HepG2 (cell line): ENCODE measurements around the gene FGFR2. TPM values are rescaled to one million over a fixed set of nuclear protein-coding genes. Genes with fewer than 3 reads are reported as not detected.

Source experiments
- ATAC-seq: fragments of 200-7000 bp; cut with Tn5 transposase; 3 replicates; pipeline ENCODE4 v1.9.1; 2020; ENCODE audit warnings: mild to moderate bottlenecking, moderate library complexity
- BruUV-seq: library from RNA; stranded (reverse); fragments of 400-500 nt; replicated peaks from 2 replicates; lab custom pipeline; 2021; lab: Mats Ljungman, UMichigan
- CTCF ChIA-PET: fragments of 300-600 bp; formaldehyde crosslinking; extraction: SDS; loops from one replicate; lab custom pipeline; 2021; ENCODE audit warnings: low total read pairs, inconsistent platforms, low intra/inter-chr PET ratio; lab: Yijun Ruan, JAX
- POLR2A ChIA-PET: fragments of 350-600 bp; sonication (Branson Sonifier 250); formaldehyde crosslinking; loops from one replicate; lab custom pipeline; 2020; ENCODE audit warnings: antibody characterized with exemption, inconsistent platforms; lab: Yijun Ruan, JAX
- DNase-seq: peaks from one replicate; pipeline ENCODE4 v3.0.0-alpha.2; 2015; ENCODE audit warnings: low spot score
- FAIRE-seq: peaks from 3 replicates; lab custom pipeline; 2011; peaks lifted over from hg19 to GRCh38; lab: Jason Lieb, UNC
- H2AFZ ChIP-seq: one replicate; pipeline ENCODE4 v1.6.1; 2011; ENCODE audit warnings: low read length, inconsistent platforms
- H3K27ac ChIP-seq: fragments of 300-600 bp; 3 replicates; pipeline ENCODE4 v1.8.0; 2011; ENCODE audit warnings: mixed run types, mild to moderate bottlenecking, mixed read lengths, low read length, inconsistent platforms; ENCODE audit not compliant: insufficient read depth; ENCODE audit errors: extremely low read length
- H3K27me3 ChIP-seq, 2 experiments: fragments of 200-600 bp in 1 of 2; 2 replicates in 1 of 2; 3 replicates in 1 of 2; pipeline versions ENCODE4 v1.6.0 to v1.8.0; 2011; ENCODE audit warnings: low read length in 2 of 2, mild to moderate bottlenecking in 2 of 2, moderate library complexity in 2 of 2, inconsistent platforms in 1 of 2; ENCODE audit not compliant: insufficient read depth in 2 of 2, control insufficient read depth in 1 of 2
- H3K36me3 ChIP-seq, 2 experiments: fragments of 200-600 bp in 1 of 2; replicated peaks in 1 of 2; 2 replicates in 1 of 2; 3 replicates in 1 of 2; pipeline versions ENCODE4 v1.5.1 to v1.8.0; 2011; ENCODE audit warnings: low read length in 2 of 2, inconsistent platforms in 1 of 2; ENCODE audit not compliant: insufficient read depth in 2 of 2, control insufficient read depth in 1 of 2
- H3K4me1 ChIP-seq: 2 replicates; pipeline ENCODE4 v1.5.1; 2012; ENCODE audit warnings: low read length, inconsistent platforms; ENCODE audit not compliant: insufficient read depth
- H3K4me2 ChIP-seq: 2 replicates; pipeline ENCODE4 v1.6.0; 2011; ENCODE audit warnings: low read depth, low read length, inconsistent platforms
- H3K4me3 ChIP-seq, 3 experiments: fragments of 200-600 bp in 1 of 3; sonication (generic), shearing (Covaris generic) in 1 of 3; replicated peaks in 1 of 3; 2 replicates each; pipeline ENCODE4 v1.5.1; 2011 to 2016; ENCODE audit warnings: low read length in 3 of 3, inconsistent platforms in 2 of 3, low read depth in 2 of 3, mild to moderate bottlenecking in 2 of 3, control low read depth in 1 of 3, mixed read lengths in 1 of 3; ENCODE audit not compliant: insufficient read depth in 1 of 3
- H3K79me2 ChIP-seq: one replicate; pipeline ENCODE4 v1.6.1; 2011; ENCODE audit warnings: low read length, inconsistent platforms; ENCODE audit not compliant: insufficient read depth
- H3K9ac ChIP-seq: 2 replicates; pipeline ENCODE4 v1.6.0; 2011; ENCODE audit warnings: mild to moderate bottlenecking, low read depth, low read length, inconsistent platforms; ENCODE audit not compliant: insufficient read depth
- H3K9me3 ChIP-seq: 2 replicates; pipeline ENCODE4 v1.5.1; 2012; ENCODE audit warnings: mild to moderate bottlenecking, low read length
- H4K20me1 ChIP-seq: 2 replicates; pipeline ENCODE4 v1.6.0; 2011; ENCODE audit warnings: inconsistent platforms, mild to moderate bottlenecking, low read length, moderate library complexity; ENCODE audit not compliant: insufficient read depth
- DNMT1 ChIP-seq: sonication (generic); formaldehyde crosslinking; IDR thresholded peaks from 2 replicates; pipeline ENCODE4 v1.5.1; 2020; ENCODE audit warnings: mild to moderate bottlenecking, missing genetic modification reagents
- HOXA3 ChIP-seq: sonication (generic); formaldehyde crosslinking; IDR thresholded peaks from 2 replicates; pipeline ENCODE4 v1.5.0; 2020; ENCODE audit warnings: missing genetic modification reagents
- IKZF4 ChIP-seq: sonication (generic); formaldehyde crosslinking; IDR thresholded peaks from 2 replicates; pipeline ENCODE4 v1.5.1; 2020; ENCODE audit warnings: borderline replicate concordance, mild to moderate bottlenecking, low read depth, missing genetic modification reagents; ENCODE audit errors: not compliant biosample characterization
- MTF1 ChIP-seq: sonication (generic); formaldehyde crosslinking; IDR thresholded peaks from 2 replicates; pipeline ENCODE4 v1.5.0; 2020; ENCODE audit warnings: missing genetic modification reagents
- NFYB ChIP-seq: sonication (generic); formaldehyde crosslinking; IDR thresholded peaks from 2 replicates; pipeline ENCODE4 v1.4.0; 2020; ENCODE audit warnings: missing genetic modification reagents
- RAD51 ChIP-seq: fragments of 450-650 bp; IDR thresholded peaks from 2 replicates; pipeline ENCODE4 v1.6.1; 2016; ENCODE audit warnings: borderline replicate concordance
- SMARCE1 ChIP-seq: fragments of 450-650 bp; IDR thresholded peaks from 2 replicates; pipeline ENCODE4 v1.6.1; 2017; ENCODE audit warnings: borderline replicate concordance
- SPEN ChIP-seq: sonication (generic); formaldehyde crosslinking; IDR thresholded peaks from 2 replicates; pipeline ENCODE4 v1.5.1; 2020; ENCODE audit warnings: low read depth, mild to moderate bottlenecking, missing genetic modification reagents
- TBL1XR1 ChIP-seq: fragments of 150-350 bp; IDR thresholded peaks from 2 replicates; pipeline ENCODE4 v1.6.1; 2014; ENCODE audit warnings: borderline replicate concordance, low read length; ENCODE audit not compliant: partially characterized antibody
- ZBTB49 ChIP-seq: sonication (generic); formaldehyde crosslinking; IDR thresholded peaks from 2 replicates; pipeline ENCODE4 v1.4.0; 2020; ENCODE audit warnings: missing genetic modification reagents, borderline replicate concordance
- ZNF468 ChIP-seq: sonication (generic); formaldehyde crosslinking; IDR thresholded peaks from 2 replicates; pipeline ENCODE4 v1.8.0; 2022; ENCODE audit warnings: mild to moderate bottlenecking, moderate library complexity, missing genetic modification reagents
- ZNF597 ChIP-seq: sonication (generic); formaldehyde crosslinking; IDR thresholded peaks from 2 replicates; pipeline ENCODE4 v1.5.0; 2020; ENCODE audit warnings: missing genetic modification reagents
- WGBS: methylation state at CpG from one replicate; pipeline ENCODE4 v1.1.6; 2017; ENCODE audit warnings: low lambda C conversion rate; 5-methylcytosine and 5-hydroxymethylcytosine counted together
- in situ Hi-C: cut with HindIII; loops from 2 replicates; pipeline ENCODE4 v1.10.0; 2017; ENCODE audit warnings: low pct_unique_long_range_greater_than_20kb; ENCODE audit not compliant: extremely low pct_ligation_motif_present
- intact Hi-C: fragments of 100-400 bp; cut with micrococcal nuclease; formaldehyde crosslinking; loops from one replicate; pipeline ENCODE4 v1.10.0; 2022; ENCODE audit not compliant: unreplicated experiment
- polyA plus RNA-seq, 8 experiments: library from polyadenylated mRNA; depleted of rRNA in 3 of 8; stranded (reverse) in 7 of 8; unstranded in 1 of 8; fragments of >200 nt; fragmentation: Illumina TruSeq in 4 of 8; extraction: Trizol in 4 of 8; gene quantifications; 2 replicates each; pipeline versions ENCODE4 v1.2.1 to v1.2.3, GENCODE V29; 2011 to 2016; ENCODE audit warnings: low read depth in 4 of 8, missing spikeins in 1 of 8, mixed read lengths in 1 of 8; ENCODE audit not compliant: insufficient read depth in 1 of 8
- total RNA-seq, 5 experiments: library from RNA; depleted of rRNA; stranded (reverse); fragments of >200 nt; fragmentation: Illumina TruSeq; extraction: Trizol; gene quantifications; 2 replicates each; pipeline ENCODE4 v1.2.3, GENCODE V29; 2016; ENCODE audit warnings: low read depth in 1 of 5

The FGFR2 gene
- total and polyA plus RNA-seq, 2 of the 13 experiments (the other 11 are each of a cell fraction or from before 2014, with no cell fraction given), result 1.6 to 2.6 TPM

- H3K4me2 ChIP-seq, result no peak overlapping the region
- no peak overlapping the region for H3K4me3 ChIP-seq
- ATAC-seq, result no peak
- no peak overlapping the region for H3K9ac ChIP-seq
- H3K9me3 ChIP-seq, result no peaks in the 10 kb centered on the region
- TF ChIP-seq IKZF4 (CRISPR knock-in tag) (no peak), TBL1XR1 (no peak), ZNF597 (CRISPR knock-in tag) (no peak), SPEN (CRISPR knock-in tag) (no peak), ZBTB49 (CRISPR knock-in tag) (no peak), RAD51 (no peak), NFYB (no peak), DNMT1 (CRISPR knock-in tag) (no peak), SMARCE1 (no peak), HOXA3 (no peak), ZNF468 (CRISPR knock-in tag) (no peak), MTF1 (CRISPR knock-in tag) (no peak)
- intact Hi-C loops, result no loop called here
- DNase-seq, result no peak
- POLR2A ChIA-PET, result no interaction called here
- H3K27ac ChIP-seq, result no peak overlapping the region
- CTCF ChIA-PET, result no interaction called here
- H4K20me1 ChIP-seq, result no peaks in the 10 kb centered on the region
- in situ Hi-C loops, result no loop called here
- FAIRE-seq, result no peak
- H2AFZ ChIP-seq, result no peak overlapping the region
- H3K4me1 ChIP-seq, result no peaks in the 10 kb centered on the region
- 38% methylated on average over 4 of the region's 4 CpGs for WGBS
- peaks cover 0 to 24% of the 10 kb centered on the region in 2 experiments; a peak in 1 of 5 replicates for H3K27me3 ChIP-seq
- H3K36me3 ChIP-seq, result no peaks in the 10 kb centered on the region
- H3K79me2 ChIP-seq, result no peaks in the 10 kb centered on the region
- no TSS peak for BruUV-seq
Observed at GRCh38 chr10:121647401-121647800, 49.2 kb upstream of the FGFR2 start.
